K562 (cell line): ENCODE data around the gene HOXB1. TPM values are rescaled to one million over a fixed set of nuclear protein-coding genes. Genes with fewer than 3 reads are reported as not detected.

Source experiments
- CBX3 ChIP-seq, 2 experiments: IDR thresholded peaks; 1 replicate in 1 of 2; 2 replicates in 1 of 2; pipeline ENCODE4 v1.6.1; 2012; ENCODE audit warnings: inconsistent platforms in 2 of 2, low read length in 2 of 2, borderline replicate concordance in 1 of 2, control low read depth in 1 of 2
- ESRRA ChIP-seq: fragments of 450-650 bp; IDR thresholded peaks from 2 replicates; pipeline ENCODE4 v1.6.1; 2014; ENCODE audit warnings: low read depth, mild to moderate bottlenecking, moderate library complexity, borderline replicate concordance
- GATAD2B ChIP-seq: fragments of 450-650 bp; IDR thresholded peaks from 2 replicates; pipeline ENCODE4 v1.6.1; 2017; ENCODE audit warnings: mild to moderate bottlenecking, borderline replicate concordance
- HNRNPL ChIP-seq: fragments of 200-400 bp; formaldehyde crosslinking; IDR thresholded peaks from 2 replicates; pipeline ENCODE4 v1.6.1; 2017; ENCODE audit warnings: low read depth, mild to moderate bottlenecking, low read length
- RAD21 ChIP-seq, 2 experiments: fragments of 250-450 bp in 1 of 2; fragments of 450-650 bp in 1 of 2; sonication (Bioruptor Pico) in 1 of 2; formaldehyde crosslinking in 1 of 2; IDR thresholded peaks in 1 of 2; conservative IDR thresholded peaks in 1 of 2; 2 replicates each; pipeline versions ENCODE4 v1.4.0 to v1.8.0; 2020 to 2022; ENCODE audit warnings: mild to moderate bottlenecking in 2 of 2, moderate library complexity in 1 of 2
- ZEB2 ChIP-seq: fragments of 450-650 bp; IDR thresholded peaks from 2 replicates; pipeline ENCODE4 v1.6.1; 2016
- ZFP1 ChIP-seq: fragments of 450-650 bp; formaldehyde crosslinking; IDR thresholded peaks from 2 replicates; pipeline ENCODE4 v1.4.0; 2020; ENCODE audit warnings: mild to moderate bottlenecking, mixed read lengths
- ZNF174 ChIP-seq: fragments of 250-450 bp; sonication (Bioruptor Pico); IDR thresholded peaks from 2 replicates; pipeline ENCODE4 v1.4.0; 2020; ENCODE audit warnings: mild to moderate bottlenecking
- ZNF41 ChIP-seq: fragments of 250-450 bp; sonication (Bioruptor Pico); conservative IDR thresholded peaks from 2 replicates; pipeline ENCODE4 v1.4.0; 2020; ENCODE audit warnings: mild to moderate bottlenecking
- ZNF75A ChIP-seq: fragments of 450-650 bp; formaldehyde crosslinking; IDR thresholded peaks from 2 replicates; pipeline ENCODE4 v1.4.0; 2020; ENCODE audit warnings: mild to moderate bottlenecking
- polyA plus RNA-seq, 8 experiments: library from polyadenylated mRNA; depleted of rRNA in 4 of 8; stranded (reverse) in 5 of 8; unstranded in 3 of 8; fragments of >200 nt; fragmentation: Nextera tagmentation in 2 of 8; fragmentation: Illumina TruSeq in 1 of 8; extraction: Ambion mirVana in 2 of 8; extraction: Trizol in 1 of 8; gene quantifications; 2 replicates each; pipeline versions ENCODE4 v1.2.1 to v1.2.3, GENCODE V29; 2011 to 2014; ENCODE audit warnings: inconsistent platforms in 1 of 8, missing spikeins in 1 of 8
- total RNA-seq, 7 experiments: library from RNA; depleted of rRNA in 6 of 7; stranded (reverse); fragments of >200 nt in 6 of 7; fragmentation: Illumina TruSeq in 2 of 7; extraction: Trizol in 2 of 7; gene quantifications; 2 replicates each; pipeline versions ENCODE4 v1.2.1 to v1.2.3, GENCODE V29; 2011 to 2021; ENCODE audit warnings: low replicate concordance in 1 of 7
- TF ChIP-seq, protein P1 (sequence below): fragments of 450-650 bp; formaldehyde crosslinking; conservative IDR thresholded peaks from 2 replicates; pipeline ENCODE4 v1.4.0; 2022; ENCODE audit warnings: mild to moderate bottlenecking, missing genetic modification characterization
- TF ChIP-seq, protein P2 (sequence below), 3 experiments: IDR thresholded peaks in 2 of 3; conservative IDR thresholded peaks in 1 of 3; 2 replicates each; pipeline ENCODE4 v1.5.1; 2011 to 2012; ENCODE audit warnings: low read length in 3 of 3, mild to moderate bottlenecking in 3 of 3, control low read depth in 2 of 3, improper control_type of control experiment in 1 of 3, inconsistent platforms in 1 of 3, low read depth in 1 of 3, mixed read lengths in 1 of 3, moderate library complexity in 1 of 3; ENCODE audit not compliant: insufficient read depth in 2 of 3
- TF ChIP-seq, protein P3 (sequence below): fragments of 450-650 bp; formaldehyde crosslinking; IDR thresholded peaks from 2 replicates; pipeline ENCODE4 v1.4.0; 2022; ENCODE audit warnings: missing genetic modification characterization
- TF ChIP-seq, protein P4 (sequence below): IDR thresholded peaks from 2 replicates; pipeline ENCODE4 v1.6.1; 2011; ENCODE audit warnings: borderline replicate concordance, low read depth, mild to moderate bottlenecking, moderate library complexity, low read length; ENCODE audit not compliant: insufficient read depth, poor library complexity, severe bottlenecking
- TF ChIP-seq, protein P5 (sequence below): fragments of 250-450 bp; sonication (Bioruptor Pico); IDR thresholded peaks from 2 replicates; pipeline ENCODE4 v1.5.0; 2021; ENCODE audit warnings: mild to moderate bottlenecking, moderate library complexity
- TF ChIP-seq, protein P6 (sequence below): fragments of 450-650 bp; formaldehyde crosslinking; IDR thresholded peaks from 2 replicates; pipeline ENCODE4 v1.4.0; 2022; ENCODE audit warnings: mild to moderate bottlenecking, moderate library complexity

The HOXB1 gene
- total and polyA plus RNA-seq, 9 of the 15 experiments (the other 6 are each of a cell fraction or from before 2014, with no cell fraction given) = 0.04 TPM; not detected in 8

DNA sequence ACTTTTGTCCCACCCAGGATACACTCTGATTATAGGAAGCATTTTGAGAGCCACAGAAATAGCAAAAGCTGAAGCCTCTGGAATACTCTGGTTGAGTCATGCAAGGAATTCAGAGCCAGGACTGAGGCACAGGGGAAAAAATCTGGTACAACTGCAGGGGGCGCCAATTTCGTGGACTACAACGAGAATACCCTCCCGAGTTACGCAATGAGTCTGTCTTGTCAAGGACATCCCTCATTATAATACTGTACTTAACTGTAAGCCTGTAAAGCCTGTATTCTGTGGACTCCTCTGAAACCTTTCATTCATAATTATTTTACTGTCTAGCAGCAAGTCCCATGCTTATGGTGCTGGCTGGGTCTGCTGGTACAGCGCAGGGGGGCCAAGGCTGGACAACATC is 7.8 kb downstream of the HOXB1 start (continued):
- TF ChIP-seq RAD21 (CRISPR knock-in tag; conservative IDR thresholded peaks at IDR 0.05 in 1 of 2, IDR thresholded peaks at IDR 0.05 in 1 of 2) (peak in 1 of 2 experiments; percentile 46; a peak in 2 of 4 replicates), ZNF41 (CRISPR knock-in tag) (no peak), GATAD2B (no peak), HNRNPL (no peak), ESRRA (0 out of 2 replicates have a peak, but pooled peaks have one; percentile 14), ZNF174 (CRISPR knock-in tag) (no peak), ZNF75A (CRISPR knock-in tag) (no peak), CBX3 (IDR thresholded peaks at IDR 0.05; ENCODE audit: borderline replicate concordance in 1 of 2, low read length in 2 of 2) (peak in 1 of 2 experiments; percentile 59; a peak in 1 of 3 replicates), ZEB2 (no peak), ZFP1 (CRISPR knock-in tag) (no peak)
- TF ChIP-seq, protein P1, sequence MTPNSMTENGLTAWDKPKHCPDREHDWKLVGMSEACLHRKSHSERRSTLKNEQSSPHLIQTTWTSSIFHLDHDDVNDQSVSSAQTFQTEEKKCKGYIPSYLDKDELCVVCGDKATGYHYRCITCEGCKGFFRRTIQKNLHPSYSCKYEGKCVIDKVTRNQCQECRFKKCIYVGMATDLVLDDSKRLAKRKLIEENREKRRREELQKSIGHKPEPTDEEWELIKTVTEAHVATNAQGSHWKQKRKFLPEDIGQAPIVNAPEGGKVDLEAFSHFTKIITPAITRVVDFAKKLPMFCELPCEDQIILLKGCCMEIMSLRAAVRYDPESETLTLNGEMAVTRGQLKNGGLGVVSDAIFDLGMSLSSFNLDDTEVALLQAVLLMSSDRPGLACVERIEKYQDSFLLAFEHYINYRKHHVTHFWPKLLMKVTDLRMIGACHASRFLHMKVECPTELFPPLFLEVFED (CRISPR knock-in tag) = no peak
- TF ChIP-seq, protein P2, sequence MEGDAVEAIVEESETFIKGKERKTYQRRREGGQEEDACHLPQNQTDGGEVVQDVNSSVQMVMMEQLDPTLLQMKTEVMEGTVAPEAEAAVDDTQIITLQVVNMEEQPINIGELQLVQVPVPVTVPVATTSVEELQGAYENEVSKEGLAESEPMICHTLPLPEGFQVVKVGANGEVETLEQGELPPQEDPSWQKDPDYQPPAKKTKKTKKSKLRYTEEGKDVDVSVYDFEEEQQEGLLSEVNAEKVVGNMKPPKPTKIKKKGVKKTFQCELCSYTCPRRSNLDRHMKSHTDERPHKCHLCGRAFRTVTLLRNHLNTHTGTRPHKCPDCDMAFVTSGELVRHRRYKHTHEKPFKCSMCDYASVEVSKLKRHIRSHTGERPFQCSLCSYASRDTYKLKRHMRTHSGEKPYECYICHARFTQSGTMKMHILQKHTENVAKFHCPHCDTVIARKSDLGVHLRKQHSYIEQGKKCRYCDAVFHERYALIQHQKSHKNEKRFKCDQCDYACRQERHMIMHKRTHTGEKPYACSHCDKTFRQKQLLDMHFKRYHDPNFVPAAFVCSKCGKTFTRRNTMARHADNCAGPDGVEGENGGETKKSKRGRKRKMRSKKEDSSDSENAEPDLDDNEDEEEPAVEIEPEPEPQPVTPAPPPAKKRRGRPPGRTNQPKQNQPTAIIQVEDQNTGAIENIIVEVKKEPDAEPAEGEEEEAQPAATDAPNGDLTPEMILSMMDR (IDR thresholded peaks at IDR 0.05 in 2 of 3, conservative IDR thresholded peaks at IDR 0.05 in 1 of 3; ENCODE audit: insufficient read depth in 2 of 3, low read depth in 1 of 3, low read length in 3 of 3) = peak; percentile 39 to 57 (median 40); a peak in 4 of 6 replicates
- TF ChIP-seq, protein P3, sequence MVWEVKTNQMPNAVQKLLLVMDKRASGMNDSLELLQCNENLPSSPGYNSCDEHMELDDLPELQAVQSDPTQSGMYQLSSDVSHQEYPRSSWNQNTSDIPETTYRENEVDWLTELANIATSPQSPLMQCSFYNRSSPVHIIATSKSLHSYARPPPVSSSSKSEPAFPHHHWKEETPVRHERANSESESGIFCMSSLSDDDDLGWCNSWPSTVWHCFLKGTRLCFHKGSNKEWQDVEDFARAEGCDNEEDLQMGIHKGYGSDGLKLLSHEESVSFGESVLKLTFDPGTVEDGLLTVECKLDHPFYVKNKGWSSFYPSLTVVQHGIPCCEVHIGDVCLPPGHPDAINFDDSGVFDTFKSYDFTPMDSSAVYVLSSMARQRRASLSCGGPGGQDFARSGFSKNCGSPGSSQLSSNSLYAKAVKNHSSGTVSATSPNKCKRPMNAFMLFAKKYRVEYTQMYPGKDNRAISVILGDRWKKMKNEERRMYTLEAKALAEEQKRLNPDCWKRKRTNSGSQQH = no peak
- TF ChIP-seq, protein P4, sequence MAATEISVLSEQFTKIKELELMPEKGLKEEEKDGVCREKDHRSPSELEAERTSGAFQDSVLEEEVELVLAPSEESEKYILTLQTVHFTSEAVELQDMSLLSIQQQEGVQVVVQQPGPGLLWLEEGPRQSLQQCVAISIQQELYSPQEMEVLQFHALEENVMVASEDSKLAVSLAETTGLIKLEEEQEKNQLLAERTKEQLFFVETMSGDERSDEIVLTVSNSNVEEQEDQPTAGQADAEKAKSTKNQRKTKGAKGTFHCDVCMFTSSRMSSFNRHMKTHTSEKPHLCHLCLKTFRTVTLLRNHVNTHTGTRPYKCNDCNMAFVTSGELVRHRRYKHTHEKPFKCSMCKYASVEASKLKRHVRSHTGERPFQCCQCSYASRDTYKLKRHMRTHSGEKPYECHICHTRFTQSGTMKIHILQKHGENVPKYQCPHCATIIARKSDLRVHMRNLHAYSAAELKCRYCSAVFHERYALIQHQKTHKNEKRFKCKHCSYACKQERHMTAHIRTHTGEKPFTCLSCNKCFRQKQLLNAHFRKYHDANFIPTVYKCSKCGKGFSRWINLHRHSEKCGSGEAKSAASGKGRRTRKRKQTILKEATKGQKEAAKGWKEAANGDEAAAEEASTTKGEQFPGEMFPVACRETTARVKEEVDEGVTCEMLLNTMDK = peak; percentile 57
- TF ChIP-seq, protein P5, sequence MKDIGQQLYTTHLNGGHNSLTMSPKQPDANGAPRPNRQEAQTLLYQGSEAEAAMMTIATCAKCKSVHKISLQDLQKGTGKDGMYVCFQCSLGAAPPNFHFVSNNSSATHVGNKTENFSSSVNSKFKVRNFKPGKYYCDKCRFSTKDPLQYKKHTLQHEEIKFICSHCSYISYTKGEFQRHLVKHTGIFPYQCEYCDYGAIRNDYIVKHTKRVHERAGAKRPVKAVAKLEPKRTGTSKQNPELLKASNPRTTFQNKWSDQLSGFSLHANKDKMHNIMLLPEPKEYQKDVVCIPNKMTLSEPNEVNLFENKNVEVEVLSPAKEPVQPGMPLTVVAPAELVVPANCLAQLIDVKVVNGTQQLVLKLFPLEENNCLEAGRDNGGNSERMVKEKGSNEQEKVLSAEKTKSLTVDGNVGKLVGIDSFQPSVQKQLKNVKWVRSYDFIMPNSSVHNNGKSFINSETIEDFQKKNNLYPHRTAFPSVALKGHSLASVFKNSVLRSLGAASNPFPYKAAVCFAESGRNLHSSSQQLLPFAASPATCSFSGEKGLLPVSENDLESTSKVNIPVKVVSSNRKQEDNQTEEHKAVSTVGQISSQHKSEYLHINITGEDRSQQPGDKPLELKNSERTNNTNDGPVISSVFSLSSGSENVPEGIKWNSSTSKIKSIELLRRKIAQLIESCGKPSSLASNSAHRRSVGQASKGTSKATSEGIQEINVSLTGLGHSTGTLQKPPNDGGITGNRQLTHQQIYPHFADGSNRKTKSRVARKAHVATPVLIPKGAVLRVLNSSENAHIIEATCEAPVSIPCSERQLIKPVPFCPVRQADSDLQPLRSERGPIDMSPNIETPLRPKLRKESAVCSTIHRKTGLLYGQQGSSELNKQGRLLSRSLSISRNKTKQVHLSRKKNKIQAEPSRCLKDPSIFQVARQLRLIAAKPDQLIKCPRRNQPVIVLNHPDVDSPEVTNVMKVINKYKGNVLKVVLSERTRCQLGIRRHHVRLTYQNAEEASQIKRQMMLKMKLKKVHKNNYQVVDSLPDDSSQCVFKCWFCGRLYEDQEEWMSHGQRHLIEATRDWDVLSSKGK (CRISPR knock-in tag) = no peak
- TF ChIP-seq, protein P6, sequence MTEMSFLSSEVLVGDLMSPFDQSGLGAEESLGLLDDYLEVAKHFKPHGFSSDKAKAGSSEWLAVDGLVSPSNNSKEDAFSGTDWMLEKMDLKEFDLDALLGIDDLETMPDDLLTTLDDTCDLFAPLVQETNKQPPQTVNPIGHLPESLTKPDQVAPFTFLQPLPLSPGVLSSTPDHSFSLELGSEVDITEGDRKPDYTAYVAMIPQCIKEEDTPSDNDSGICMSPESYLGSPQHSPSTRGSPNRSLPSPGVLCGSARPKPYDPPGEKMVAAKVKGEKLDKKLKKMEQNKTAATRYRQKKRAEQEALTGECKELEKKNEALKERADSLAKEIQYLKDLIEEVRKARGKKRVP (CRISPR knock-in tag) = no peak
